Superior temporal gyrus (tissue), 1 donor: ENCODE measurements around the gene WDR82.

ENCODE experiments used
- DNase-seq: peaks from one replicate; pipeline ENCODE4 v3.0.0-alpha.2; 2016; ENCODE audit errors: extremely low spot score

The WDR82 gene

DNA sequence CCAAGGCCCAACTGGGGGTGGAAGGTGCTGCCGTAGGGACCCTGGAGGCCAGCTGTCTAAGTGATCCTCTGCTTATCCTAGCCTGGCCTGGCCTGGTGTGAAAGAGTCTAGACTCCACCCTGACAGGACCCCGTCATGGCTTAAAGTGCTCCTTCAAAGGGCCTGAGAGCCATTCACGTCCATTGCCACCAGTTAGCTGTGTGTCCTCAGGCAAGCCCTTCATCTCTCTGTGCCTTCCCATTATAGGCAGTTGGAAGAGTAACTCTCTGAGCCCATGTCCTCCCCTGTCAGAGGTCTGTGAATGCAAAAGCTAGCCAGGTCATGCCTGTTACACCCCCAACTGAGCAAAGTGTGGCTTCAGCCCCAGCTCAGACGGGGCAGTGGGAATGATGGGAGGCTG, 28.5 kb upstream of the WDR82 start:
- no peak for DNase-seq

DNA sequence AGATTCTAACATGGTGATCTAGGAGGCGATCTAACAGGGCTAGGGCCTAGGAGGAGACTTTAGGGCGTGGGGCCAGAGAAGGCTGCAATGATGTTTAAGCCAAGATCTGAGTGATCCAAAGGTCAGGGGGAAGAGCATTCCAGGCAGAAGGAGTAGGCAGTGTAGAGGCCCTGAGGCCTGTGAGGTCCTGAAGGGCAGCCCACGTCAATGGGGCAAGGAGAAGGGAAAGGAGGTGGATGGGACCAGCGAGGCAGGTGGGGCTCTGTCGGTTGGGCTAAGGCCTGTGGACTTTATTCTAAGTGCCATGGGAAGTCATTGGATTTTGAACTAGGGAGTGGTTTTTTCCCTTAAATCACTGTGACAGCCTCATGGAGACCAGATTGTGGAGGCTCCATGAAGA, 27.5 kb upstream of the WDR82 start:
- no peak for DNase-seq

DNA sequence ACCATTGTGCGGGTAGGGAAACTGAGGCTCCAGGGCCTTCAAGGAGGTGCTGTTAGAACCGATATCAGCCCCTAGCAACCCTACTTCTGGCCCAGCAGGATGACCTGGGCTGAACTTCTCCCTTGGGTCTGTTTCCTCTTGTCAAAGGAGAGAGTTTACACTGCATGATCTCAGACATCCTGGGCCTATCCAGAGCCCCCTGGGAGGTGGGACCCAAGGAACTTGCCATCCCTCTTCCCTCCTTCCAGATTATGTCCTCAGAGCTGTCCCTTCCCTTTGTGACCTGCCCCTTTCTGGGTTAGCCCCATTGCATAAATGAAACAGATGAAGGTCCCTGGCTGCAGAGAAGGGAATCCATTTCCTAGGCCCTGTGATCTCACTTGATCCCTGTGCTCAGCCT, 25.4 kb upstream of the WDR82 start:
- no peak for DNase-seq

DNA sequence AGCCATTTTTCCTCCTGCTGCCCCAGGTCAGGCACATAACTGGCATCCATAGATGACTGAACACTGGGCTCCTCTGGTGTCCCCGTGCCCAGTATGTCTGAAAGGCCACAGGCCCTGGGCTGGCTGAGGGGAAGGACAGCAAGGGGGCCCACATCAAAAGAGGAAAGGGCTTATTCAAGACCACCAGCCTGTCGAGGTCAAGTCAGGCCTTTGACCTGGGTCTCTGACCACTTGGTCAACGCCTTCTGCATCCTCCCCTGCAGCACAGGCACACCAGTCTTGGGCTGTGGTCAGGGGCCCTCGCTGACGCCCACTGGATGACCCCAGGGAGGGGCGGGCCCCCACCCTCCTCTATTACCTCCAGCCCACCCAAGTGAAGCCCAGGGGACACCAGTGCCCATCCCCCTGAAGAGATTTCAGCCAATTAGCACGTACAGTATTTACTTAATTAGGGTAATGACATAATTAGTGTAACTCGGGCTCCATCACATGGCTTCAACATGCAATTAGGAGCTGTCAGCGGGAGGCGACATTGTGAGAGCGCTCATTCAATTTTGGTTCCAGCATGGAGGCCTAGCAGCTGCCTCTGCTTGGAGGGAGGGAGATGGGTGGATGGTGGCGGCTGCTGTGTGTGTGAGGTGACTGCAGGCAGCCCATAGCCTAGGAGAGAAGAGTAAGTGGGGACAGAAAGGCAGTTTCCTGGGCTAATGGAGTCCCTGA, 24.1 kb upstream of the WDR82 start:
- no peak for DNase-seq

DNA sequence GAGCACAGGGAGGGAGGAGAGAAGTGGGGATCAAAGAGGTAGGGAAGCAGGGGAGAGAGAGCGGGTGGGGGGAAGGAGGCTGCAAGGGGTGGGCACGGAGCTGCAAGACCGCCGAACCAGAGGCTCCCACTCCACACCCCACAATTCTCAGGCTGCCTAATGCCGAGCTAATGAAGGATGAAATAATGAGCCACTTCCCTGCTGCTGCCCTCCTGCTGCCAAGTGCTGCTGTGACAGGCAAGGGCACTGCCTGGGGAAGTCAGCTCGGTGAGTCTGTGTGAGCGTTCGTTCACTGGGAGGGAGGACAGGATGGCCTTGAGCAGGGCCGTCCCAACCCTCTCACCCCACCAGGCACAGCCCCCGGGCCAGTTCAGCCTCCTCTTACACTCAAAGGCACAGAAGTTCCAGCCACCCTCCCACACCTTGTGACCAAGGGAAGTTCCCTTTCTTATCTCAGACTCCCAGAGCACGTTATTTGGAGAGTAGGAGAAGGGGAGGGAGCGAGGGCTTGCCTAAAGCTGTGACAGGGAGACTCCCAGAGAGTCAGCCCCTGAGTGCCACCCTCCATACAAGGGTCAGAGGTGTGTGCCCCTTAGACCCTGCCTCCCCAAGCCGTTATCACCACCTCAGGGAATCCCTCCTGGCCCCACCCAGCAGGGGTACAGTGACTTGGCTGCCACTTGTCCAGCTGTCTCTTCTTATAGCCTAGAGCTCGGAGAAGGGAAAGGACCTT, 21.6 kb upstream of the WDR82 start:
- DNase-seq = no peak

DNA sequence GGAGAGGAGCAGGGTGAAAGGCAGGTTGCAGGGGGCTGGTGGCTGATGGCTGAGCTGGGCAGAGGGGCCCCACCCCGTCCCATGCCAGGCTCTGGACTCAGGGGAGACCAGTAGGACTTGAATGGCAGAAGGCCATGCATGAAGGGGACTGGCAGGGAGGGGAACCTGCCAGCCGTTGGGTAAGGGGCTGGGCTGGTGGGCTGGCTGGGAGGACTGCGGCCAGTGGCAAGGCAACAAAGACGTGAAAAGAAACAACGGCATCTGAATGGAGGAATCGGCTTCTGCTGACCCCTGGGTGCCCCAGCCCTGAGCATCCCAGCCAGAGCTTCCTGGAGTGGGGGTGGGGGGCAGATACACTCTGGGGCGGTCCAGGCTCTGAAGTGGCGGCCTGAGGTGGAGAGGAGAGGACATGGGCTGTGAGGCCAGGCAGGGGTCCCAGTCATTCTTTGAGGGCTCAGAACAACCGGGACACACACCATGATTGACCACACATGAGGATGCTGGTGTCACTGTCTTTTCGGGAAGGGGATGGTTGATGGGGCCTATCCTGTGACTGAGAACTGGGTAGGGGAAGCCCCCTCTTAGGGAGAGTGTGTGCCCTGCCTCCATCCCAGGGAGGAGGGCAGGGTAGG, 20.9 kb upstream of the WDR82 start:
- DNase-seq = no peak

DNA sequence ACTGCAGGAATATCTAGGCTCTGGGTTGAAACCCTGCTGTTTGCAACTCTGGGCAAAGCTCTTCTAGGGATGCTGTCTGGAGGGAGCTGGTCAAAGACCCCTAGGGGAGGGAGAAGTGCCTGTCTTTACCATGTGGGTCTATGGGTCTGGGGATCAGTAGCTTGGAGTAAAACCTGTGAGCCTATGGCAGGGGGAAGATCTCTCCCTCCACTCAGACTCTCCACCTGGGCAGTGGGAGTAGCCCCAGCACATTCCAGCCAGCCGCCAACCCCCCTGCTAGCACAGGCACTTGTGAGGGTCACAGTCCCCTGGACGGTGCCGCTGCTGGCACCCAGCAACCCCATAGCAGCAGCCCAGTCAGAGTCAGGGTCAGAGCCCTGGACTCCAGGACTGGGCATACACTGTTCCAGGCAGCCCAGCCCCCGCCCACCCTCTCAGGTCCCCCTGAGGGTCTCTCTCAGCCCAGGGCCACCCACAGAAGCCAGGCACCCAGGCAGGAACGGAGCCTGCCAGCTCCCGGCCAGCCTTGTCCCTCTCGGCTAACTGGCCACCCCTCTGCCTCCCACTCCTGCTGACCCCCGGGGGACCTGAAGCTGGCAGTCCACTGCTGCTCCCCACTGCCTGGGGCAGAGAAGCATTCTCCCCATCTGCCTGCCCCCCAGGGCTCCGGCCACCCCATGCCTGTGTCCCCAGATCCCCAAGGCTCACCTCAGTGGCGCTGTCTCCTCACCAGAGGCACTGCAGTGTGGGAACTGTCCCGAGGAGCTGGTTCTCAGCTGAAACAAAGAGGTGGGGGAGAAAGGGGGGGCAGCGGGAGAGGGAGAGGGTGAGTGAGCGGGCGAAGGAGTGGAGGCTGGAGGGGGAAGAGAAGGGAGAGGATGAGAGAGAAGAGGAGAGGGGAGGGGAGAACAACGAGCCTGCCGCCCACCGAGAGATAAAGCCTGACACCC, 20.0 kb upstream of the WDR82 start:
- no peak for DNase-seq

DNA sequence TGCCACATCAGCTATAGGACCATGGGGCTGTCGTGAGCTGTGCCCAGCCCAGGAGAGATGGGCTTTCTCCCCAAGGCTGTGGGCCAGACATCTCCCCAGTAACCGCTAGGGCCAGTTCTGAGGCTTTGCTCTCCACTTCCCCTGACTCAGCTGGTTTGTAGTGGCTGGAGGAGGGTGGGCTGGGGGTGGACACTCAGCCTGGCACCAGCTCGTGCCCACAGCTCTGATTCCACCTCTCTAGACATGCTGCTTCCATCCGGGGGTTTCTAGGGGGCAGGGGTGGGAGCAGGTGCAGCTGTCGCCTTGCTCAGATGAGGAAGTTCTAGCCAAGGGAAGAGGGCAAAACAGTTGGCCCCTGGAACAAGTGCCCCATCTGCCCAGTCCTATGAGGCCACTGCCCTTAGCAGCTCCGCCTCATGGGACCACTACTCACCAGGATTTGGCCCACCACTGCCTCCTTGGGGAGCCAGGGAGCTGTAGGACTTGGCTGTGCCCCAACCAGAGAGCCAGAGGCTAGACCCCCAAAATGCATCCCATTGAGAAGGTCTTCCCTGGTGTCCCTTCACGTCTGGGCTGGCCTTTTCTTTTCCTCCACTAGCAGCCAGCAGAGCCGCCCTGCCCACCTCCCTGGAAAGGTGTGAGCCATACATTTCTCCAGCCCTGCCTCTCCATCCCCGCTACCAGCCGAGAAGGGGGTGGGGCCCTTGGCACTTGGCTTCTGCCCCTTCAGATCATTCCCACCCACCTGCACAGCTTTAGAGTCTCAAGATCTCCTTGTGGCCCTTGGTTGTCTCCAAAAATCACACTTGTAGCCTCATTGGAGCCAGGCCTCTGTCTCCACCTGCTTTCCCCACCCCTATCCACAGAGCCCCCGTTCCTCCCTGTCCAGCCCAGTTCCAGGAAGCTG, 19.0 kb upstream of the WDR82 start:
- no peak for DNase-seq

DNA sequence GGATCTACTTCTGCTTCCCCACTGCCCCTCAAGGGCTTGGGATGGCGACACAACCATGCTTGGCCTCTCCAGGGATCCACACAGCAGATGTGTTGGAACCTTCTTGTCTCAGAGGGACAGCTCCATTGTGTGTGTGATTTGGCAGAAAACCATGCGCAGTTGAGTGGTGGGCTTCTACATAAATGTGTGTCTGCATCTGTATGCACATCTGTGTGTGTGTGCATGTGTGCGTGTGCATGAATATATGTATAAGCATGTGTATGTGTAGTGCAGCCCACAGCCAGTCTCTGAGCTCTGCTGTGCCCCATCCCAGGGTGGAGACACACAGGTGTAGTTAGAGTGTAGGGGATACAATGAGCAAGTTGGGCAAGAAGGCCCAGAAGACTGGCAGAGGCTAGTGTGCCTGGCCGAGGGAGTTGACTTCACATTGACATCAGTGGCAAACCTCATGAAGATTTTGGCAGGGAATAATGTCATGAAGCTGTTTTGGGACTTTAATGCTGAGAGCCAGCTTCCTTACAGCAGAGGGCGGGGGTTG, 17.3 kb upstream of the WDR82 start:
- no peak for DNase-seq

DNA sequence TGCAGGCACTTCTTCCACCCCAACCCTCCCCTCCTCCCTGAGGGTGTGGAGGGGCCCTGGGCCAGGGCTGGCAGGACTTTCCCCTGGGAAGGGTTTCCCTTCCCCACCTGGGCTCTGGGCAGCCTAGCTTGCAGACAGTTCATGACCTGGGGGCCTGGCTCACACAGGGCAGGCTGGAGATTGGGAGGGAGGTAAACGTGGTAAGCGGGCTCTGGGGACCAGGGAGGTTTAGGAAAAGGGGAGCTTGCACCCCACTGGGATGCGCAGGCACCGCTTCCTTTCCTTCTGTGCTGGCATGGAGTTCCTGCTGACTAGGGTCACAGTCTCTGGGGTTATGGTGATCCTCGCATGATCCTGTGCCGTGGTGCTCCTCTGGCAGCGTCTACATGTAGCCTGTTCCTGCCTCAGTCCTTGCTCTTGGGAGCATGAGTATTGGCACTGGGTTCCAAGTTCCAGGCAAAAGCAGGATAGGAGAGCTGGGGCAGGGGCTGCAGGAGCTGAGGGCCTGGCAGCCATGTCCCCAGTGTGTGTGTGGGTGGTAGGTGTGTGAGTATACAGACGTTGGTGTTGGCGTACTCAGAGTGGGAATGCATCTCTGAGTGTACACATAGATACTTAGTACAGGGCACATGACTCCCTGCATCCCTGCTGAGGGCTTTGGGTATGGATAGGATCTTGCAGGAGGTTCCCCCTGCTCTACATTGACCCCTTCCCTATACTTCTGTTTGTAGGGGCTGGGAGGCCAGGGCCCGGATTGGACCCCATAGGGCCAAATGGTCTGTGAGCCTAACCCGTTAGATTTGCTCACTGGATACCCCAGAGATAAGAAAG, 16.1 kb upstream of the WDR82 start:
- DNase-seq = no peak

DNA sequence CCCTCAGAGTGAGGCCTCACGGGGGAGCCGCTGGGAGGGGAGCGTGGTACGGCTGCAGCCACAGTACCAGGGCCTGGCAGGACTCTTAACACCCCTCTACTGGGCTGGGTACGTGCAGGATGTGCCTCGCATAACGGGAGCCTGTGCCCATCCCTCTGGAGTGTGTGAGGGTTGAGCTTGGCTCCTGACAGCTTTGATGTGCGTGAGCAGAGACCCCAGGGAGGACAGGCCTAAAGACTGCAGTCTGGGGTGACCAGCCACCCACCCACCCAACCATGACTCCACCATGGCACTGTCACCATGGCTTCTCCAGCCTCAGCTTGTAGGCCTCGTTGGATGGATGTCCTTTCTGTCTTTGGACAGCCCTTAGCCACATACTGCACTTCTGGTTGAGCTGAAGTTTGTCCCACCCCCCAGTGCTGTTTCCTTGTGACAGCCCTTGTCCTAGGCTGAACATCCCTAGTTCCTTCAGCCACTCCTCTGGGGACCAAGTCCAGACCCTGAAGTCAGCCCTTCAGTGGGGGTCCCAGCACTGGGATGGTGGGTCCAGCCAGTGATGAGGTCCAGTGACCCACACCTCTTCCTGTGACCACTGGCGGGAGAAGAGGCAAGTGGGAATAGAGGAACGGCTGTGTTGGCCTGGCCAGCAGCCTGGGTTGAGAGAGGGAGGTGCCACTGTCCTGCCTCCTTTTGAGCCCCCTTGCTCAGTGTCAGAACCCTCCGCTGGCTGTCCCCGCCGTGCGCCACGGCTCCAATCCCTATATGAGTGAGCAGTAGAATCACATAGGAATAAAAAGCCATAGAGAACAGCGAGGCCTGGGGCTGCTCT, 15.3 kb upstream of the WDR82 start:
- no peak for DNase-seq

DNA sequence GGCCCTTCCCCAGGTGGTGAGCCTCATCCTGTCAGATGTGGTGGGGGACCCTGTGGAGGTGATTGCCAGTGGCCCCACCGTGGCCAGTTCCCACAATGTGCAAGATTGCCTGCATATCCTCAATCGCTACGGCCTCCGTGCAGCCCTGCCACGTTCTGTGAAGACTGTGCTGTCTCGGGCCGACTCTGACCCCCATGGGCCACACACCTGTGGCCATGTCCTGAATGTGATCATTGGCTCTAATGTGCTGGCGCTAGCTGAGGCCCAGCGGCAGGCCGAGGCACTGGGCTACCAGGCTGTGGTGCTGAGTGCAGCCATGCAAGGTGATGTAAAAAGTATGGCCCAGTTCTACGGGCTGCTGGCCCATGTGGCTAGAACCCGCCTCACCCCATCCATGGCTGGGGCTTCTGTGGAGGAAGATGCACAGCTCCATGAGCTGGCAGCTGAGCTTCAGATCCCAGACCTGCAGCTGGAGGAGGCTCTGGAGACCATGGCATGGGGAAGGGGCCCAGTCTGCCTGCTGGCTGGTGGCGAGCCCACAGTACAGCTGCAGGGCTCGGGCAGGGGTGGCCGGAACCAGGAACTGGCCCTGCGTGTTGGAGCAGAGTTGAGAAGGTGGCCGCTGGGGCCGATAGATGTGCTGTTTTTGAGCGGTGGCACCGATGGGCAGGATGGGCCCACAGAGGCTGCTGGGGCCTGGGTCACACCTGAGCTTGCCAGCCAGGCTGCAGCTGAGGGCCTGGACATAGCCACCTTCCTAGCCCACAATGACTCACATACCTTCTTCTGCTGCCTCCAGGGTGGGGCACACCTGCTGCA, 14.0 kb upstream of the WDR82 start:
- no peak for DNase-seq

DNA sequence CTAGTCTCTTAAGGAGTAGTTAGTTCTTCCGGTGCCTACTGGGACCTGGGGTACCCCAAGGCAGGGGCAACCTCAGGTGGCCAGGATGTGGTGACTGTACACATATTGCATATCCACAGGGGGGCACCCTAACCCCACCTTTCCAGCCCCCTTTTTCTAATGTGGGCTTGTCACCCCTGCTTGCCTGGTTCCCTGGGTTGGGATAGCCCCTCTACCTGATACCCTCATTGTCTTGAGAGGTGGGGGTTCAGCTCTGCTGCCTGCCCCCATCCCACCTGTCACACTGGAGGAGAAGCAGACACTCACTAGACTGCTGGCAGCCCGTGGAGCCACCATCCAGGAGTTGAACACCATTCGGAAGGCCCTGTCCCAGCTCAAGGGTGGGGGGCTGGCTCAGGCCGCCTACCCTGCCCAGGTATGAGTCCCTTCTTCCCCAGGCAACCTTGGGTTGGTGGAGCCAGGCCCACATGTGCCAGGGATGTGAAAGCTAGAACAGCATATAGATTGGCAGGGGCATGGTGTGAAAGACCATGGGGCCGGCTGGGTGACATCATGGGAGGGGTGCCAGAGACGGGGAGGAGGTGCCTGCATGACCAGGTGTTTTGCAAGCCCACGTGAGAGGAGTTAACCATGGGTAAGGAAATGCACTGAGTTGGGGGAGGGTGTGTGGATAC, 13.2 kb upstream of the WDR82 start:
- no peak for DNase-seq

DNA sequence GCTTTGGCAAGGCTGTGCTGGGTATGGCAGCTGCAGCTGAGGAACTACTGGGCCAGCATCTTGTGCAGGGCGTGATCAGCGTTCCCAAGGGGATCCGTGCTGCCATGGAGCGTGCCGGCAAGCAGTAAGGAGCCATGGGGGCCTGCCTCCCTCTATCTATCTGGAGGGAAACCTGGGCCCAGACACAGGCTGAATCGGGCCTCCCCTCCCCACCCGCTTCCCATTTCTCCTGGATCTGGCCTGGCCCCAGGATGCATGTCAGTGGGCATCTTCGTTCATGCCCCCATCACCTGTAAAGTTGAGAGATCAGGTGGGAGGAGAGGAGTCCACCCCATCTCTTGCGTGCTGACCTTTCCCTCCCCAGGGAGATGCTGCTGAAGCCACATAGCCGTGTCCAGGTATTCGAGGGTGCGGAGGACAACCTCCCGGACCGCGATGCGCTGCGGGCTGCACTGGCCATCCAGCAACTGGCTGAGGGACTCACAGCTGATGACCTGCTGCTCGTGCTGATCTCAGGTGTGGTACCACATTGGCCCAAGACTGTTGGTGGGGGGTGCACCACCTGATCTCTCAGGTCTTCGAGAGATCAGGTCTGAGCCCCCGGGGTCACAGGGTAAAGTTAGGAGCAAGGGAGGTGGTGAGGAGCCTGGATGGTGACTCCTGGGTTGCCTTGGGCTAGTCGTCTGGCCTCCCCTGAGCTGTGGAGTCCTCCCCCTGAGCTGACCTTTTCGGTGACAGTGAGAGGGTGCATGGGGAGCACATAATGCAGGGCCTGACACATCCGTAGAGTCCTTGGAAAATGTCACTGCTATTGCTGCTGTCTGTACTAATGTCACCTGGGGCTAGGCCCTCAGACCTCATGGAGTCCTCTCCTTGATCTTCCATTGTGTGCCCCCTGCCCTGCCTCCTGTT, 12.4 kb upstream of the WDR82 start:
- DNase-seq = no peak

DNA sequence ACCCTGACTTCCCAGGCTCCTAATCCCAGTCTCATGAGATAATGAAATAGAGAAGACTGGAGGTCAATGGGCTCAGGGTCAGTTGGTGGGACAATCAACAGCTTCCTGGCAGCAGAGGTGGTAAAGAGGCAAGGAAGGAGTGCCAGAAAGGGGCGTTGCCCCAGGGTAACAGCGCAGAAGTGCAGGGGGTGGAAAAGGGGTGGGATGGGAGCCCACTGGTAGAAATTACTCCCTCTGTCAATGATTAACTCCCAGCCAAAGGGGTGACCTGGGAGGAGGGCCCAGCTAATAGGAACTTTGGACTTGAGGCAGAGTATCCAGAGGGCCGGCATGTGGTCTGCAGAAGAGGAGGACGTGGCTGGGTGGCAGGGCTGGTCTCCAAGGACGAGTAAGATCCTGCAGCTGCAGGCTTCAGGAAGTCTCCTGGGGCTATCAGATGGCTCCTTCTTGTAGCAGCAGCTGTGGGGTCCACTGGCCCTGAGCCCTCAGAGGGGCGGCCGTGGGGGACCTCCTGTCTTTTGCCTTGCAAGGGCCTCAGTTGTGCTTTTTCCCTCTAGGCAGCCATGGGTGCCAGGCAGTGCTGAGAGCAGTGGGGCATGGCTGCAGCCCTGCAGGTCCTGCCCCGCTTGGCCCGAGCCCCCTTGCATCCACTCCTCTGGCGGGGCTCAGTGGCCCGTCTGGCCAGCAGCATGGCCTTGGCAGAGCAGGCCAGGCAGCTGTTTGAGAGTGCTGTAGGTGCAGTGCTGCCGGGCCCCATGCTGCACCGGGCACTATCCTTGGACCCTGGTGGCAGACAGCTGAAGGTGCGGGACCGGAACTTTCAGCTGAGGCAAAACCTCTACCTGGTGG, 11.5 kb upstream of the WDR82 start:
- no peak for DNase-seq
